Tibial artery (tissue), 4 donors: Measurements from ENCODE around the gene FAM219B.

Experiments
- DNase-seq, 2 donors: peaks; one replicate each; pipeline ENCODE4 v3.0.0-alpha.2; 2019
- H3K27ac ChIP-seq, 2 donors: fragments of 200-600 bp; sonication (generic) in 1 of 2; 1 replicate in 1 of 2; 2 replicates in 1 of 2; pipeline ENCODE4 v1.5.1; 2018 to 2019; ENCODE audit warnings: mild to moderate bottlenecking in 1 of 2
- H3K27me3 ChIP-seq, 2 donors: fragments of 200-600 bp; sonication (generic) in 1 of 2; one replicate each; pipeline versions ENCODE4 v1.5.1 to v1.6.0; 2016 to 2019
- H3K36me3 ChIP-seq, 3 donors: fragments of 200-600 bp; sonication (generic) in 2 of 3; one replicate each; pipeline ENCODE4 v1.5.1; 2016 to 2019; ENCODE audit warnings: mild to moderate bottlenecking in 2 of 3
- H3K4me1 ChIP-seq, 4 donors: fragments of 200-600 bp; sonication (generic) in 2 of 4; 1 replicate in 3 of 4; 2 replicates in 1 of 4; pipeline ENCODE4 v1.5.1; 2016 to 2019
- H3K4me3 ChIP-seq, 2 donors: fragments of 200-600 bp; sonication (generic) in 1 of 2; 1 replicate in 1 of 2; 2 replicates in 1 of 2; pipeline ENCODE4 v1.5.1; 2018 to 2019; ENCODE audit warnings: mild to moderate bottlenecking in 2 of 2
- H3K9me3 ChIP-seq, 3 donors: fragments of 200-600 bp; sonication (generic) in 1 of 3; one replicate each; pipeline ENCODE4 v1.5.1; 2016 to 2019
- CTCF ChIP-seq, 2 experiments: fragments of 200-600 bp in 1 of 2; fragments of 450-650 bp in 1 of 2; IDR thresholded peaks; one replicate each; pipeline ENCODE4 v1.5.1; 2017 to 2019; ENCODE audit warnings: antibody characterized with exemption in 2 of 2, mild to moderate bottlenecking in 1 of 2, moderate library complexity in 1 of 2
- intact Hi-C: fragments of 100-400 bp; cut with DNase I; formaldehyde crosslinking; loops from one replicate; pipeline ENCODE4 v1.15.0; 2023; ENCODE audit warnings: low total_unique reads

FAM219B gene

GRCh38 chr15:74884428-74885223 lies 22.0 kb downstream of the FAM219B start:
- TF ChIP-seq CTCF (IDR thresholded peaks at IDR 0.05): no peak
- Histone ChIP-seq H3K9me3 (no peaks in the 10 kb centered on the region), H3K27ac (no peak overlapping the region), H3K4me1 (peaks cover 0 to 12% (median 8%) of the 10 kb centered on the region in 4 donors), H3K4me3 (no peak overlapping the region), H3K27me3 (no peaks in the 10 kb centered on the region), H3K36me3 (no peaks in the 10 kb centered on the region)
- intact Hi-C loops: no loop called here
- no peak for DNase-seq

GRCh38 chr15:74882528-74882927 lies 24.1 kb downstream of the FAM219B start:
- no peak for DNase-seq
- TF ChIP-seq CTCF (IDR thresholded peaks at IDR 0.05): no peak
- no peak overlapping the region for H3K4me3 ChIP-seq
- no peak overlapping the region for H3K27ac ChIP-seq
- intact Hi-C loops: no loop called here
- H3K36me3 ChIP-seq: no peaks in the 10 kb centered on the region
- H3K27me3 ChIP-seq: no peaks in the 10 kb centered on the region
- no peaks in the 10 kb centered on the region for H3K4me1 ChIP-seq
- H3K9me3 ChIP-seq: no peaks in the 10 kb centered on the region

GRCh38 chr15:74878273-74878672 lies 28.4 kb downstream of the FAM219B start:
- H3K27ac ChIP-seq: no peak overlapping the region
- TF ChIP-seq CTCF (IDR thresholded peaks at IDR 0.05): no peak
- no peaks in the 10 kb centered on the region for H3K36me3 ChIP-seq
- intact Hi-C loops: no loop called here
- no peaks in the 10 kb centered on the region for H3K9me3 ChIP-seq
- peaks cover 0 to 5% (median 0%) of the 10 kb centered on the region in 4 donors for H3K4me1 ChIP-seq
- no peak for DNase-seq
- H3K4me3 ChIP-seq: no peak overlapping the region
- no peaks in the 10 kb centered on the region for H3K27me3 ChIP-seq

- Histone ChIP-seq H3K4me1 (peaks cover 7 to 41% (median 32%) of the 10 kb centered on the region in 4 donors), H3K27me3 (no peaks in the 10 kb centered on the region), H3K36me3 (no peaks in the 10 kb centered on the region), H3K27ac (peak overlapping the region; percentile 78 to 89), H3K4me3 (peak overlapping the region; percentile 61), H3K9me3 (no peaks in the 10 kb centered on the region)
- no peak for DNase-seq
- TF ChIP-seq CTCF (IDR thresholded peaks at IDR 0.05): no peak
- intact Hi-C loops: no loop called here
Observed at GRCh38 chr15:74873756-74874424, 32.8 kb downstream of the FAM219B start.

- peaks cover 0 to 4% (median 0%) of the 10 kb centered on the region in 3 donors for H3K36me3 ChIP-seq
- intact Hi-C loops: no loop called here
- peak within 1 kb of the TSS; percentile 61 for H3K4me3 ChIP-seq
- peak within 1 kb of the TSS; percentile 78 to 89 for H3K27ac ChIP-seq
- no peaks in the 10 kb centered on the region for H3K9me3 ChIP-seq
- no peak for TF ChIP-seq CTCF (IDR thresholded peaks at IDR 0.05)
- DNase-seq: peak; percentile 94 to 97
- H3K27me3 ChIP-seq: no peaks in the 10 kb centered on the region
- peaks cover 7 to 48% (median 38%) of the 10 kb centered on the region in 4 donors for H3K4me1 ChIP-seq
Observed at GRCh38 chr15:74873036-74873755, 33.5 kb downstream of the FAM219B start, which contains the start of gene SCAMP2. SCAMP2 (minus strand) TSS chr15:74873365; CDS start chr15:74873255, 110 bp downstream.
